Measurements from ENCODE around the gene RBP5.

The RBP5 gene

DNA sequence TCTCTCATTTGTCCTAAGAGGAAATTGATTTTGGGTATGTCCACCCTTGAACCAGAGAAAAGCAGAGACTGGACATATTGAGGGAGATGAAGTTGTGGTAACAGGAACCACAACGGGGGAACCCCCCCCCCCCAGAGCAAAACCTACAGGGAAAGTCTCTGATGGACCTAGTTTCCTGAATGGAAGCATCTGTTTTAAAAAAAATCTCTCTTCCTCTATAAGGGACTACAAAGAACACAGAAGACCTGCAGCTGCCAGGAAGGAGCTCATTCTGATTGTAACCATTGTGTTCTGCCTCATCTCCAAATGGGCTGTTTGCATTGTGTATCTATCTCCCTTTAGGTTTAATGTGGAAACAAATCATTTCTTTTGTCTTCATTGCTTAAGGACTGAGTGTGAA is 54.7 kb downstream of the RBP5 start:
- DNase-seq (ENCODE audit: low spot score), result no peak

Data from cerebellar cortex (tissue), 1 donor.